Measurements from ENCODE around the gene LACTBL1. TPM values are rescaled to one million over a fixed set of nuclear protein-coding genes. Genes with fewer than 3 reads are reported as not detected.

Gene LACTBL1
- total and polyA plus RNA-seq, 2 experiments from 2014 or later = not detected

GRCh38 chr1:22962558-22962957 lies 10.1 kb downstream of the LACTBL1 start:
- H3K36me3 ChIP-seq (ENCODE audit: insufficient read depth) = no peaks in the 10 kb centered on the region
- no peaks in the 10 kb centered on the region for H3K27me3 ChIP-seq (ENCODE audit: insufficient read depth)
- no peak for DNase-seq (ENCODE audit: low spot score)
- no peaks in the 10 kb centered on the region for H3K9me2 ChIP-seq (ENCODE audit: insufficient read depth)
- no peak overlapping the region for H3K27ac ChIP-seq (ENCODE audit: low read depth)
- H3K79me2 ChIP-seq (replicated peaks; ENCODE audit: insufficient read depth) = no peaks in the 10 kb centered on the region
- H3K9me3 Mint-ChIP-seq = peaks cover 3% of the 10 kb centered on the region; the same call in 1 of the 3 replicates
- H4K20me1 ChIP-seq (replicated peaks; ENCODE audit: insufficient read depth) = no peaks in the 10 kb centered on the region
- H3K4me3 Mint-ChIP-seq = no peak overlapping the region
- no peak for ATAC-seq
- H3K4me2 ChIP-seq = no peak overlapping the region
- H3K4me3 ChIP-seq = no peak overlapping the region
- H3K36me3 Mint-ChIP-seq (ENCODE audit: low read depth) = no peaks in the 10 kb centered on the region
- H3F3A ChIP-seq (replicated peaks; ENCODE audit: low read depth) = no peaks in the 10 kb centered on the region
- no peaks in the 10 kb centered on the region for H3K4me1 ChIP-seq (ENCODE audit: insufficient read depth)
- no peak overlapping the region for H2AFZ ChIP-seq
- peaks cover 2% of the 10 kb centered on the region for H3K27me3 Mint-ChIP-seq (ENCODE audit: insufficient read depth, low read depth, poor library complexity)
- no peak overlapping the region for H3K27ac Mint-ChIP-seq
- no peaks in the 10 kb centered on the region for H3K4me1 Mint-ChIP-seq
- TF ChIP-seq JUNB (IDR thresholded peaks at IDR 0.05; ENCODE audit: unreplicated experiment) = no peak
- TF ChIP-seq ZNF114 (CRISPR knock-in tag; IDR thresholded peaks at IDR 0.05) = no peak
- no peak for TF ChIP-seq CTCF (conservative IDR thresholded peaks at IDR 0.05; ENCODE audit: low read depth in 2 of 2)
- no peak for TF ChIP-seq EZH2 (IDR thresholded peaks at IDR 0.05; ENCODE audit: low read depth, unreplicated experiment)
- TF ChIP-seq ETS1 (IDR thresholded peaks at IDR 0.05) = no peak
- no peak for TF ChIP-seq NANOG (IDR thresholded peaks at IDR 0.05; ENCODE audit: borderline replicate concordance)
- no peak for TF ChIP-seq POLR2AphosphoS5 (IDR thresholded peaks at IDR 0.05; ENCODE audit: low read depth)

GRCh38 chr1:22959545-22960360 lies 12.9 kb downstream of the LACTBL1 start:
- Mint-ChIP-seq H3K4me1 (no peaks in the 10 kb centered on the region), H3K9me3 (no peaks in the 10 kb centered on the region), H3K4me3 (no peak overlapping the region), H3K27me3 (ENCODE audit: insufficient read depth, low read depth, poor library complexity) (peaks cover 9% of the 10 kb centered on the region), H3K27ac (no peak overlapping the region), H3K36me3 (ENCODE audit: low read depth) (no peaks in the 10 kb centered on the region)
- no peaks in the 10 kb centered on the region for H3K79me2 ChIP-seq (replicated peaks; ENCODE audit: insufficient read depth)
- no peaks in the 10 kb centered on the region for H3F3A ChIP-seq (replicated peaks; ENCODE audit: low read depth)
- H3K27ac ChIP-seq (ENCODE audit: low read depth) = no peak overlapping the region
- TF ChIP-seq ZNF114 (CRISPR knock-in tag; IDR thresholded peaks at IDR 0.05) (no peak), STAT1 (IDR thresholded peaks at IDR 0.05; ENCODE audit: unreplicated experiment) (no peak), ZNF331 (CRISPR knock-in tag; IDR thresholded peaks at IDR 0.05; ENCODE audit: low read depth) (no peak), JUNB (IDR thresholded peaks at IDR 0.05; ENCODE audit: unreplicated experiment) (no peak), ETS1 (IDR thresholded peaks at IDR 0.05) (no peak), POLR2AphosphoS5 (IDR thresholded peaks at IDR 0.05; ENCODE audit: low read depth) (no peak)
- H3K4me3 ChIP-seq = no peak overlapping the region
- H3K36me3 ChIP-seq (ENCODE audit: insufficient read depth) = no peaks in the 10 kb centered on the region
- no peaks in the 10 kb centered on the region for H4K20me1 ChIP-seq (replicated peaks; ENCODE audit: insufficient read depth)
- H3K27me3 ChIP-seq (ENCODE audit: insufficient read depth) = peaks cover 6% of the 10 kb centered on the region; the same call in 1 of the 2 replicates
- no peak overlapping the region for H3K4me2 ChIP-seq
- no peaks in the 10 kb centered on the region for H3K9me2 ChIP-seq (ENCODE audit: insufficient read depth)
- ATAC-seq = no peak
- no peak overlapping the region for H2AFZ ChIP-seq
- H3K4me1 ChIP-seq (ENCODE audit: insufficient read depth) = no peaks in the 10 kb centered on the region
- no peak for DNase-seq (ENCODE audit: low spot score)
